Erythroblast (primary cell): Measurements from ENCODE around the gene PSG7.
"Not testable (repeated sequence)": the region's sequence is repeated elsewhere in the genome, so short reads cannot be mapped to it uniquely, and the experiment has no call there.

ENCODE experiments used
- GATA1 ChIP-seq: IDR thresholded peaks from 2 replicates; pipeline ENCODE4 v1.6.1; 2011; ENCODE audit warnings: low read depth, mild to moderate bottlenecking, control low read depth, low read length, moderate library complexity
- POLR2A ChIP-seq: IDR thresholded peaks from 2 replicates; pipeline ENCODE4 v1.6.1; 2011; ENCODE audit warnings: mild to moderate bottlenecking, low read length

- not testable (repeated sequence) for TF ChIP-seq POLR2A, GATA1
Observed at GRCh38 chr19:42899674-42900073, 37.3 kb downstream of the PSG7 start.
